HepG2 (cell line): Measurements from ENCODE around the gene HLA-C. TPM values are rescaled to one million over a fixed set of nuclear protein-coding genes. Genes with fewer than 3 reads are reported as not detected.

Source experiments
- ATAC-seq: fragments of 200-7000 bp; cut with Tn5 transposase; 3 replicates; pipeline ENCODE4 v1.9.1; 2020; ENCODE audit warnings: mild to moderate bottlenecking, moderate library complexity
- BruUV-seq: library from RNA; stranded (reverse); fragments of 400-500 nt; replicated peaks from 2 replicates; lab custom pipeline; 2021; lab: Mats Ljungman, UMichigan
- CTCF ChIA-PET: fragments of 300-600 bp; formaldehyde crosslinking; extraction: SDS; loops from one replicate; lab custom pipeline; 2021; ENCODE audit warnings: low total read pairs, inconsistent platforms, low intra/inter-chr PET ratio; lab: Yijun Ruan, JAX
- POLR2A ChIA-PET: fragments of 350-600 bp; sonication (Branson Sonifier 250); formaldehyde crosslinking; loops from one replicate; lab custom pipeline; 2020; ENCODE audit warnings: antibody characterized with exemption, inconsistent platforms; lab: Yijun Ruan, JAX
- DNase-seq: peaks from one replicate; pipeline ENCODE4 v3.0.0-alpha.2; 2015; ENCODE audit warnings: low spot score
- FAIRE-seq: peaks from 3 replicates; lab custom pipeline; 2011; peaks lifted over from hg19 to GRCh38; lab: Jason Lieb, UNC
- H2AFZ ChIP-seq: one replicate; pipeline ENCODE4 v1.6.1; 2011; ENCODE audit warnings: low read length, inconsistent platforms
- H3K27ac ChIP-seq: fragments of 300-600 bp; 3 replicates; pipeline ENCODE4 v1.8.0; 2011; ENCODE audit warnings: mixed run types, mild to moderate bottlenecking, mixed read lengths, low read length, inconsistent platforms; ENCODE audit not compliant: insufficient read depth; ENCODE audit errors: extremely low read length
- H3K27me3 ChIP-seq, 2 experiments: fragments of 200-600 bp in 1 of 2; 2 replicates in 1 of 2; 3 replicates in 1 of 2; pipeline versions ENCODE4 v1.6.0 to v1.8.0; 2011; ENCODE audit warnings: low read length in 2 of 2, mild to moderate bottlenecking in 2 of 2, moderate library complexity in 2 of 2, inconsistent platforms in 1 of 2; ENCODE audit not compliant: insufficient read depth in 2 of 2, control insufficient read depth in 1 of 2
- H3K36me3 ChIP-seq, 2 experiments: fragments of 200-600 bp in 1 of 2; replicated peaks in 1 of 2; 2 replicates in 1 of 2; 3 replicates in 1 of 2; pipeline versions ENCODE4 v1.5.1 to v1.8.0; 2011; ENCODE audit warnings: low read length in 2 of 2, inconsistent platforms in 1 of 2; ENCODE audit not compliant: insufficient read depth in 2 of 2, control insufficient read depth in 1 of 2
- H3K4me1 ChIP-seq: 2 replicates; pipeline ENCODE4 v1.5.1; 2012; ENCODE audit warnings: low read length, inconsistent platforms; ENCODE audit not compliant: insufficient read depth
- H3K4me2 ChIP-seq: 2 replicates; pipeline ENCODE4 v1.6.0; 2011; ENCODE audit warnings: low read depth, low read length, inconsistent platforms
- H3K4me3 ChIP-seq, 3 experiments: fragments of 200-600 bp in 1 of 3; sonication (generic), shearing (Covaris generic) in 1 of 3; replicated peaks in 1 of 3; 2 replicates each; pipeline ENCODE4 v1.5.1; 2011 to 2016; ENCODE audit warnings: low read length in 3 of 3, inconsistent platforms in 2 of 3, low read depth in 2 of 3, mild to moderate bottlenecking in 2 of 3, control low read depth in 1 of 3, mixed read lengths in 1 of 3; ENCODE audit not compliant: insufficient read depth in 1 of 3
- H3K79me2 ChIP-seq: one replicate; pipeline ENCODE4 v1.6.1; 2011; ENCODE audit warnings: low read length, inconsistent platforms; ENCODE audit not compliant: insufficient read depth
- H3K9ac ChIP-seq: 2 replicates; pipeline ENCODE4 v1.6.0; 2011; ENCODE audit warnings: mild to moderate bottlenecking, low read depth, low read length, inconsistent platforms; ENCODE audit not compliant: insufficient read depth
- H3K9me3 ChIP-seq: 2 replicates; pipeline ENCODE4 v1.5.1; 2012; ENCODE audit warnings: mild to moderate bottlenecking, low read length
- H4K20me1 ChIP-seq: 2 replicates; pipeline ENCODE4 v1.6.0; 2011; ENCODE audit warnings: inconsistent platforms, mild to moderate bottlenecking, low read length, moderate library complexity; ENCODE audit not compliant: insufficient read depth
- DNMT1 ChIP-seq: sonication (generic); formaldehyde crosslinking; IDR thresholded peaks from 2 replicates; pipeline ENCODE4 v1.5.1; 2020; ENCODE audit warnings: mild to moderate bottlenecking, missing genetic modification reagents
- ETV5 ChIP-seq: IDR thresholded peaks from 2 replicates; pipeline ENCODE4 v1.6.1; 2018; ENCODE audit warnings: missing biosample characterization, missing genetic modification reagents, inconsistent platforms, borderline replicate concordance
- TFE3 ChIP-seq: IDR thresholded peaks from 2 replicates; pipeline ENCODE4 v1.6.1; 2016
- TMF1 ChIP-seq: sonication (generic); formaldehyde crosslinking; IDR thresholded peaks from 2 replicates; pipeline ENCODE4 v1.8.1; 2022; ENCODE audit warnings: low read depth, missing genetic modification reagents
- ZBTB8A ChIP-seq: sonication (generic); formaldehyde crosslinking; IDR thresholded peaks from 2 replicates; pipeline ENCODE4 v1.4.0; 2020; ENCODE audit warnings: mild to moderate bottlenecking, low read depth, missing genetic modification reagents, borderline replicate concordance
- ZFP36 ChIP-seq: fragments of 150-350 bp; IDR thresholded peaks from 2 replicates; pipeline ENCODE4 v1.6.1; 2018; ENCODE audit warnings: borderline replicate concordance, low read length, low read depth; ENCODE audit not compliant: partially characterized antibody
- ZNF136 ChIP-seq: sonication (generic); formaldehyde crosslinking; IDR thresholded peaks from 2 replicates; pipeline ENCODE4 v1.8.1; 2022; ENCODE audit warnings: low read depth, mild to moderate bottlenecking, moderate library complexity, missing genetic modification reagents
- ZNF362 ChIP-seq: sonication (generic); formaldehyde crosslinking; IDR thresholded peaks from 2 replicates; pipeline ENCODE4 v1.4.0; 2020; ENCODE audit warnings: missing genetic modification reagents, mild to moderate bottlenecking, borderline replicate concordance
- ZNF552 ChIP-seq: sonication (generic); formaldehyde crosslinking; IDR thresholded peaks from 2 replicates; pipeline ENCODE4 v1.9.0; 2022; ENCODE audit warnings: missing genetic modification reagents, mild to moderate bottlenecking, borderline replicate concordance
- WGBS: methylation state at CpG from one replicate; pipeline ENCODE4 v1.1.6; 2017; ENCODE audit warnings: low lambda C conversion rate; 5-methylcytosine and 5-hydroxymethylcytosine counted together
- in situ Hi-C: cut with HindIII; loops from 2 replicates; pipeline ENCODE4 v1.10.0; 2017; ENCODE audit warnings: low pct_unique_long_range_greater_than_20kb; ENCODE audit not compliant: extremely low pct_ligation_motif_present
- intact Hi-C: fragments of 100-400 bp; cut with micrococcal nuclease; formaldehyde crosslinking; loops from one replicate; pipeline ENCODE4 v1.10.0; 2022; ENCODE audit not compliant: unreplicated experiment
- polyA plus RNA-seq, 8 experiments: library from polyadenylated mRNA; depleted of rRNA in 3 of 8; stranded (reverse) in 7 of 8; unstranded in 1 of 8; fragments of >200 nt; fragmentation: Illumina TruSeq in 4 of 8; extraction: Trizol in 4 of 8; gene quantifications; 2 replicates each; pipeline versions ENCODE4 v1.2.1 to v1.2.3, GENCODE V29; 2011 to 2016; ENCODE audit warnings: low read depth in 4 of 8, missing spikeins in 1 of 8, mixed read lengths in 1 of 8; ENCODE audit not compliant: insufficient read depth in 1 of 8
- total RNA-seq, 5 experiments: library from RNA; depleted of rRNA; stranded (reverse); fragments of >200 nt; fragmentation: Illumina TruSeq; extraction: Trizol; gene quantifications; 2 replicates each; pipeline ENCODE4 v1.2.3, GENCODE V29; 2016; ENCODE audit warnings: low read depth in 1 of 5

HLA-C gene
- total and polyA plus RNA-seq, 2 of the 13 experiments (the other 11 are each of a cell fraction or from before 2014, with no cell fraction given) = 77.1 to 155 TPM

- DNase-seq (no peak), FAIRE-seq (no peak), ATAC-seq (no peak)
- intact Hi-C loops (loop anchor here (2.0 kb wide), 1 partner anchor 86 kb away; no protein-coding TSS in a partner anchor), in situ Hi-C loops (loop anchor here (5.0 kb wide), 1 partner anchor 83 kb away; no protein-coding TSS in a partner anchor)
- 78% methylated on average over 5 of the region's 5 CpGs for WGBS
- BruUV-seq = no TSS peak
- H3K4me3 ChIP-seq = no peak overlapping the region
- peaks cover 0 to 3% of the 10 kb centered on the region in 2 experiments; a peak in 2 of 5 replicates for H3K27me3 ChIP-seq
- no peak overlapping the region for H3K27ac ChIP-seq
- no peak overlapping the region for H2AFZ ChIP-seq
- peaks cover 1 to 4% of the 10 kb centered on the region in 2 experiments; a peak in 1 of 5 replicates for H3K36me3 ChIP-seq
- H3K79me2 ChIP-seq = no peaks in the 10 kb centered on the region
- no peak overlapping the region for H3K4me2 ChIP-seq
- no peaks in the 10 kb centered on the region for H3K9me3 ChIP-seq
- H3K4me1 ChIP-seq = peaks cover 9% of the 10 kb centered on the region
- no peak for TF ChIP-seq ZFP36
- TF ChIP-seq ZBTB8A = no peak
- TF ChIP-seq DNMT1 (CRISPR knock-in tag) = no peak
- TF ChIP-seq ZNF362 (CRISPR knock-in tag) = no peak
- TF ChIP-seq ETV5 (CRISPR knock-in tag) = no peak
- no peak for TF ChIP-seq ZNF136 (CRISPR knock-in tag)
- no peak for TF ChIP-seq TMF1 (CRISPR knock-in tag)
- TF ChIP-seq ZNF552 = no peak
- no peak for TF ChIP-seq TFE3 (CRISPR knock-in tag)
- TF ChIP-seq, all 625 proteins: peak for 0
- Histone ChIP-seq H3K9ac (no peak overlapping the region), H4K20me1 (no peaks in the 10 kb centered on the region)
- POLR2A ChIA-PET = interaction anchor here (1.1 kb wide), 2 partner anchors 9 to 23 kb away, joined by 3 read pairs; no protein-coding TSS in a partner anchor
- CTCF ChIA-PET = no interaction called here
These were observed 3.1 kb downstream of the HLA-C start for GRCh38 chr6:31268836-31269235.
